Measurements from ENCODE around the gene GRAMD2B.
"Not testable (repeated sequence)": the region's sequence is repeated elsewhere in the genome, so short reads cannot be mapped to it uniquely, and the experiment has no call there.

Gene GRAMD2B

DNA sequence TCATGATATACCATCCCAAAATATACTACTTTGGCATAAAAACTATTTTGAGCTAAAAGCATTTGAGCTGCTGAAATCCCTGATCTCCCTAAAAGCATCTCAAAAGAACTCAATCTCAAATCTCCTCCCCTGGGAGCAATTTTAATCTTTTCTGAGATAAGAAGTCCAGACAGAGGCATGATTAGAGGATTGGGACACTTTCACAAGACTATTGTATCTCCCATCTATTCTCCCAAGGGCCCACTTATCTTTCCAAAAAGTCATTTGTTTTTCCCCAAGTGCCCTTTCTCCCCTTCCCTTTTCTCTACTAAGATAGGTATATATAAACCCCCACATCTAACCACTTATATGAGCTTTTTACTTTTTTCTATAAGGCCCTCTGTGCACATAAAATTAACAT, 92.1 kb downstream of the GRAMD2B start:
- no peak for DNase-seq

DNA sequence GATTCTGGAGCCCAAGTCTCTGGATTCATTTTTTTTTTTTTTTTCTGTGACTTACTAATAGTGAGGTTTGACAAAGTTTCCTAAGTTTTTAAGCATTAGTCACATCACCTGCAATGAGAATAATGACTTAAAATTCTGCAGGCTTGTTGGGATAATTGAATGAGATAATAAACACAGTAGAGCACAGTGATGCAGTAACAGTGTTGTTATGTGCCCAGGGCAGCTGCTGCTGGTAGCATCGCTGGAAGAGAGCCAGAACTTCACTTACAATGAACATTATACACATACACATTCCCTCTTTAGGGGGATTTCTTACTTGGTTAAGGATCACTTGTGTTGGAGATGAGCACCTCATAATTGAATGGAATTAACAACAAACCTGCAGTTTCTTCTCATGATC, 92.9 kb downstream of the GRAMD2B start:
- no peak for DNase-seq

DNA sequence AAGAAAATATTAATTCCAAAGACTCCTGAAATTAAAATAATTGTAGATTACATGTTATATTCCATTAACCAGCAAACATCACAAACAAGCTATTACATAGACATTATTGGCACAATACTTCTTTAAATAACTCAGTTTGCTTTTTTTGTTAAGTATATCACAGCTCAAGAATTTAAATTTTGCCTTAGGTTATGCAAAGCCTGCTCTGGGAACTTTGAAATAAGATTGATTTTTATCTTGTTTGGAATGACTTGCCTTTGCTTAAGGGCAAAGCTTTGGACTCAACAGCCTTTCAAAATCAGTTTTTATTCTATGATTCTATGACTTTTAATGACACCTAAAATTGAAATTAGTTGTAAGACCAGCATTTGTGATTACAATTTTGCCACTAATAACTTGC, 93.6 kb downstream of the GRAMD2B start:
- DNase-seq = no peak

DNA sequence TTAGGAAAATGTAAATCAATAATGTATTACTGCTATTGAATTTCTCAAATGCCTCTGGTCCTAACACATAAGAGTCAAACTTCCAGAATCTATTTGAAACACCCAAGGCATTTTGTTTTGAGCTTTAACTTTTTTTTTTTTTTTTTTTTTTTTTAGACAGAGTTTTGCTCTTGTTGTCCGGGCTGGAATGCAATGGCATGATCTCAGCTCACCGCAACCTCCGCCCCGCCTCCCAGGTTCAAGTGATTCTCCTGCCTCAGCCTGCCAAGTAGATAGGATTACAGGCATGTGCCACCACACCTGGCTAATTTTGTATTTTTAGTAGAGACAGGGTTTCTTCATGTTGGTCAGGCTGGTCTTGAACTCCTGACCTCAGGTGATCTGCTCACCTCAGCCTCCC, 96.0 kb downstream of the GRAMD2B start:
- not testable (repeated sequence) for DNase-seq

DNA sequence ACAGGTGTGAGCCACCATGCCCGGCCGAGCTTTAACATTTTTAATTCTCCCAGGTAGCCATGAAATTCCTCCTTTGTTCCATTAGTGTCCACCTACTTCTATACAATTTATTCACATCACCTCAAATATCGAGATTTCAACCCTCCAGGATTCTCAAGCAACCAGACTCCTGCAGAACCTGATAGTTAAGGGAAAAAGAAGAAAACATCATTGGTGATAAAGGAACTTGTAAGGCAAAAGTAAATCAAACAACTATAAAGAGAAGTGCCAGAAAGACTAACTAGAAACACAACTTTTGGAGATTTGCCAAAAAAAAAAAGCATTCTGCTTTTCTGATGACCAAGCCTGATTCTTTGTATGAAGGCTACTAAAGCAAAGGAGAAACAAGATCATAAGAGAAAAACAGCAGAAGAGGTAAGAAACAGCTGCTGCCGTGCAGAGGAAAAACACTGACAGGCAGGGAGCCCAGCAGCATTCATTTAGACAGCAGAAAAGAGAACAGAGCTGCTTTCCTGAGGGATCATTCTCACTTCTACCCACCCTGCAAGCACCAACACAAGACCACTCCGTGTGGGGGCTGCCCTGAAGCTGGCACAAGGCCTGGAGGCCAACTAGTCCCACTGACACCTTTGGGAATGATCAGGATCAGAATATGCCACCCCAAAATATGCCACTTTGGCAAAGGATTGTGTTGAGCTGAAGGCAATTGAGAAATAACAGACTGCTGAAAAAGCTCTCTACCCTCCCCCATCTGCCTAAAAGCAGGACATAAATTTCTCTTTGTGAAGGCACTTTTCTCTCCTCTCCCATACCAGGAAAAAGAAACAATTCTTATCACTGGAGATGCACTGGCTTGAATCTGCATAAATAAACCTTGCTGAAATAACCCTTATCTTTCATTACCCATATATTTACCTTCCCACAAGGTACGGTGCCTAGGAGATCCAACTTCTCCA, 96.7 kb downstream of the GRAMD2B start:
- DNase-seq = no peak

DNA sequence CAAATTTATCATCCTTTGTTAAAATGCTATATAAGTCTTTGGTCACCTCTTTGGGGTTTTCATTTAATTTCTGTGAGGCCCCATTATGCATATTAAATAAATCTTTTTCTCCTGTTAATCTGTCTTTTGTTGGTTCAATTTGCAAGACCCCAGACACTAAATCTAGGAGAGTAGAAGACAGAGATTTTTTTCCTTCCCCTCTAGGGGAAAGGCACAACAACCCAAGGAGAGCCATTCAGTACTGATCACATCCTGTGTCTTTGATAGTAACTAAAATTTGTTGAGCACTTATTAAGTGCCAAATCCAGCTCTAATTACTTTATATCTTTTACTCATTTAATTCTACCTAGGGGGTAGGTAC, 97.4 kb downstream of the GRAMD2B start:
- no peak for DNase-seq

DNA sequence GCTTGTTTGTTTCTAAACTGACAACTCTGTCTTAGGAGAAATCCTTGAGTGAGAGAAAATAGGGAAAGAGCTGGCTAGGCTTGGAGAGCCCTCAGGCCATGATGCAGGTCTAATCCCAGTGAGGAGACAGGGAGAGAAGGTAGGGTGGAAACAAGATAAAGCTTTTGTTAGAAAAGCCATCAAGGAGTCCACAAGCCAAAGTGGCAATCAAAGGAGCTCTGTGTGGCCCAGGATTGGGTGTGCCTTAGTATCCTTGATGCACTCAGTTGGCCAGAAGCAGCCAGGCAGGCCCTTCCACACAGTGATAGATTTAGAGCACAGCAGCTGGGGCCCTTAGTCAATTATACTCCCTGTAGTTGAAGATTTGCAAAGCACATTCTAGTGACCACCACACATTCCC, 97.9 kb downstream of the GRAMD2B start:
- no peak for DNase-seq

DNA sequence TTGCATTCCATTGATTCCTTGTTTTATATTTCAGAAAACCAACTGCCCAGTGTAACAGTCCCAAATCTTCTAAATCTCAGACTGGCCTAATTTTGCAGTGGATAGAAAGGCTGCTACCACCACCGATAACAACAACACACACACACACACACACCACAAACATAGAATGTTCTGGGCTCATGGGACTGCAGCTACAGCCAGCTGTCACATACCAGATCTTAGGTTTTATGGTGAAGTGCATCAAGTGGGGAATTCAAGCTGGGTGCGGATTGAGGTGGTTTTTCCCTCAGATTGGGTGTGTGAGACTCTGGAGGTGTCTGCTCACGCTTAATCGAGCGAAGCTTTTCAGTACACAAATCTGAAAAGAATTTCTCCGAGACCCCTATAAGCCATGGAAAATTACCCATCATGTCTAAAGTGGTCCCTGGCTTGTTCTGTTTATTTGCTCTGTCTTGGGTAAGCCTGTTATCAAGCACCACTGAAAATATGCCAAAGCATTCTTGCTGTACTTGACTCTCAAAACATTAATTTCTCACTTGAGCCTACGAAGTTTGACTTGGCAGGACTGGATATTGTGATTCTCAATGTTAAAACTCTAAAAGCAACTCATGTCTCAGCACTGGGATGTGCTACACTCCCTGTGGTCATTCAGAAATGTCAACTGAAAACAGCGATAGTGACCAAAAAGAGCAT, 100.8 kb downstream of the GRAMD2B start:
- DNase-seq = no peak

DNA sequence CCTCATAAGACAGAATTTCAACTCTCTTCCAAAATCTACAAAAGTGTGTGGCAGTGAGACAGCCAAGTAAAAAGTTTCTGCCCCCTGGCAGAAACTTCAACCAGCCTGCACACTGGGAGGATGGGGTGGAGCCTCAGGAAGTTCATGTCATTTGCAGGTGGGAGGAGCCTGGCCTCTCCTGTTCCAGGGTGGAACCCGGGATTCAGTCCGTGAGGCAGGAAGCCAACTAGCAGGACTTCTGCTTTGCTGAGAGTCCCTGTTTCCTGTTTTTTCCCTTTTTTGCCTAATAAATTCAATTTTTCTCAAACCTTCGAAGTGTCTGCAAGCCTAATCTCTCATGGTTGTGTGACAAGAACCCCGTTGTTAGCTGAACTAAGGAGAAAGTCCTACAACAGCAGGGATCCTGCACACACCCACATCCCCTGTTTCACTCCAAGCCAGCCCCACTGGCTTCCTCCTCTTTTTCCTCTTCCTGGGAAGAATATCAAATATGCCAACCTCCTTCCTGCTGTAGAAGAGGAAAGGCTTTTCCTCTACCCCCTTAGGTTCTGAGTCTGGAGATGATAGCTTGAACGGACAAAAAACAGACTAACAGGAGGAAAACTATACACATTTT, 102.5 kb downstream of the GRAMD2B start:
- no peak for DNase-seq

DNA sequence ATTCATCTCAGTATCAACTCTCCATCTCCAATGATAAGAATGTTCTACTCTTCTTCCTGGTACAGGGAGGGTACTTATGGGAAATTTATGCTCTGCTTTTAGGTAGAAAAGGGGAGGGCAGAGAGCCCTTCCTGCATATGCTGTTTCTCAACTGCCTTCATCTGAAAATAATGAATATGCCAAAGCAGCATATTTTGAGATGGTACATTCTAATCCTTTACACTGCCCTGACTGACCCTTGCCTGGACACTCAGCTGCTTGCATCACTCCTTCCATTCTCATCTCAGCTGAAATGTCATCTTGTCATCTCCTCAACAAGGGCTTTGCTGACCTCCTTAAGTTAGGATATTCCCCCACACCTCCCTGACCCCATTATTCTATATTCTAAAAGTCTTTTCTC, 103.3 kb downstream of the GRAMD2B start:
- no peak for DNase-seq

DNA sequence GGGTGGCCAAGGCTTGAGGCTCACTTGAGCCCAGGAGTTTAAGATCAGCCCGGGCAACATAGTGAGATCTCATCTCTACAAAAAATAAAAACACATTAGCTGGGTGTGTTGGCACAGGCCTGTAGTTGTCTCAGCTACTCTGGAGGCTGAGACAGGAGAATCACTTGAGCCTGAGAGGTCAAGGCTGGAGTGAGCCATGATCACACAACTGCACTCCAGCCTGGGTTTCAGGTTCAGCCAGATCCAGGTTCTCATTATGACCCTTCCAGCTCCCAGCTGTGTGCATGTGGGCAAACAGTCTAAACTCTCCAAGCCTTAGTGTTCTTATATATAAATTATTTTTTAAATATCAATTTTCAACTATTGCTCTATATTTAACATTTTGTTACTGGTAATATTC, 103.9 kb downstream of the GRAMD2B start:
- no peak for DNase-seq

DNA sequence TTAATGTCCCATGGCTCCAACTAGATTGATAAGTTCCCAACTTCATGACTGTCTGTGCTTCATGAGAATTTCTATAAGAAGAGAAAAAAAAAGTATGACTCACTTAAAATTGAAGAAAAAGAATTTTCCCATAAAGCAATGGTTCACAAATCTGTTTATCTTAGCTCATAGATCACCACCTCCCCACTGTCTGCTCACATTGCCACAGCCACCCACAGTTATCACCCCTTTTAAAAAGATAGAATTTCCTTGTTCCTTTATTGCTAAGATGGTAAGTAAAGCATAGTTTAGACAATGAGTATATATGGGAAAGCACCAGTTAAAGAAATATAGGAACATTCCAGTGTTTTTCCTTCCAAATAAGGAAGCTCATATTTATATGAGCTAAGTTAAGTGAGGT, 104.7 kb downstream of the GRAMD2B start:
- no peak for DNase-seq

DNA sequence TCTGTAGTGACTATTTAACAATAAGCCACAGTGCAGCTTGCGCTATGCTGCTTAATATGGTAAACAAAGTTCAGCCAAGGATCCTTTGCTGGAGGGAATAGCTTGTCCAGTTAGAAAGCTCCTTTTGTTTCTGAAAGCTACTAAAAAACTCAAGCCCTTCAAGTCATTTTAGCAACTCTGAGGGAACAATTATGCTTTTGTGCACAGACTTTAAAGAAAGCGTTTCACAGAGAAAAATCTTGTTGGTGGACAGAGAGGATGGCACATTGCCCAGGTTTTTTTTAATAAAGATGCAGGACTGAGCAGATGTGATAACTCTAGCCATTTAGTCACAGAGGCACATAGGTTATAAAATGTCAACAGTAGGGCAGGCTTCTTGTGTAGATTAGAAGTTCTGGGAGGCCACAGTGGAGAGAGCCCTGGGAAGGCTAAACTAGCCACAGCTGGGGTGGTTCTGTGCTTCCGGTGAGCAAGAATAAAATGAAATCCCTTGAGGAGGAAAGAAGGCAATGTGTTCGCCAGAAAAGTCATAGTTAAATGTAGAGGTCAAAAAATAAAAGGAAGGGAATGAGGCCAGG, 108.4 kb downstream of the GRAMD2B start:
- DNase-seq = no peak

DNA sequence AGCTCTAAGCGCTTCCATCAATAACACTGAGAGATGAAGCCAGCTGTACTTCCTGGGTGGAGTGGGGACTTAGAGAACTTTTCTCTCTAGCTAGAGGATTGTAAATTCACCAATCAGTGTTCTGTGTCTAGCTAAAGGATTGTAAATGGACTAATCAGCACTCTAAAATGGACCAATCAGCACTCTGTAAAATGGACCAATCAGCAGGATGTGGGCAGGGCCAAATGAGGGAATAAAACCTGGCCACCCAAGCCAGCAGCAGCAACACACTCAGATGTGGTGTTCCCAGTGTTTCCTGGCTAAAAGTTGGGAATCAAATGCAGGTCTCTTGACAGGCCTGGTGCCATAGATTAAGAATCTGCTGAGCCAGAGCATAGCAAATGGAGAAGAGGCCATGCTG, 111.3 kb downstream of the GRAMD2B start:
- no peak for DNase-seq

DNA sequence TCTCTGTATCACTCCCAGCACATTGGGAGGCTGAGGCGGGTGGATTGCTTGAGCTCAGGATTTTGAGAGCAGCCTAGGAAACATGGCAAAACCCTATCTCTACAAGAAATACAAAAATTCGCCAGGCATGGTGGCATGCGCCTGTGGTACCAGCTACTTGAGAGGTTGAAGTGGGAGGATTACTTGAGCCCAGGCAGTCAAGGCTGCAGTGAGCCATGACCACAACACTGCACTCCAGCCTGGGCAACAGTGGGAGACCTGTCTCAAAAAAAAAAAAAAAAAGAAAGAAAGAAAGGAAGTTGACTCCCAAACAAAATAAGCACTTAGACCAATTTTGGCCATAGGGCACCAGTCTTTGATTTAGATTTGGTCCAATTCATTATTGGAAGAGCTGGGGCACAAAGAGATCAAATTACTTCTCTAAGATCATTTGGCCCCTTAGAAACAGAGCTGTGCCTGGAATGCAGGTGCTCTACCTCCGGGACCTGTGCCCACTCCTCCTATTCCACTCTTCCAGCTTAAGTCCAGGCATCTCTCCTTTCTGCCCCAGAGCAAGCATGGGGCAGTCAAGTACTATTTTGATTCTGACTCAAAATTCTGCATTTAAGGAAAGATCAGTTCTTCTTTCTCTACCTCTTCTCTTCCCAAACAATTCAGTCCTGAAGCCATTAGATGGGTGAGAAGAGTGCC, 112.8 kb downstream of the GRAMD2B start:
- DNase-seq = no peak

DNA sequence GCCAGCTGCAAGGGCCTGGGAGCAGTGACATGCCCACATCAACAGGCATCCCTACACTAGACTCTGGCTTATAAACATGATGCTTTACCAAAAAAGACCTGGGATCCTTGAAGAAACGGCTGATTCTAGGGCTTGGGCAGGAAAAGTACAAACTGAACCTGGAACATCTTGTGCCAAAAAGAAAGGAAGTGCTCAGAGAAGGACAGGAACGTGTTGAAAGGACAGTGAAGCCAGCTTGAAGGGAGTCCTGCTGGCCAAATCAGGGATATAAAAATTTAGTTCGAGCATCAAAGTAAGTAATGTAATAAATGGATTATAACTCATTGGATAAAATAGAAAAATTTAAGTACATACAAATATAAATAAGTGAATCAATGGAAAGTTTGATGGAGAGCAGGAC, 113.7 kb downstream of the GRAMD2B start:
- no peak for DNase-seq

DNA sequence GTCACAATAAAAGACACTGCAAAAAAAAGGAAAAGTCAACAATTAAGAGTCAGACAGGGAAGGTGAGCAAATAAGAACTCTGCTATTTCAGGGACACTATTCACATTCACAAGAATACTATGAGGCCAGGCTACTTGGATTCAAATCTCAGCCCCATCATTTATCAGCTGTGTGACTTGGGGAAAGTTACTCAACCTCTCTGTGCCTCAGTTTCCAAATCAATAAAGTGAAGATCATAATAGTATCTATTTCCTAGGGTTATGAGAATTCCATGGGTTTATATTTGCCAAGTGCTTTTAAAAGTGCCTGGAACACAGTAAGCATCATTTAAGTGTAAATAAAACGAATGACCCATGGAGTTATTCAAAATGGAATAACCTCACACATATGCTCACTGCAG, 115.4 kb downstream of the GRAMD2B start:
- DNase-seq = no peak

DNA sequence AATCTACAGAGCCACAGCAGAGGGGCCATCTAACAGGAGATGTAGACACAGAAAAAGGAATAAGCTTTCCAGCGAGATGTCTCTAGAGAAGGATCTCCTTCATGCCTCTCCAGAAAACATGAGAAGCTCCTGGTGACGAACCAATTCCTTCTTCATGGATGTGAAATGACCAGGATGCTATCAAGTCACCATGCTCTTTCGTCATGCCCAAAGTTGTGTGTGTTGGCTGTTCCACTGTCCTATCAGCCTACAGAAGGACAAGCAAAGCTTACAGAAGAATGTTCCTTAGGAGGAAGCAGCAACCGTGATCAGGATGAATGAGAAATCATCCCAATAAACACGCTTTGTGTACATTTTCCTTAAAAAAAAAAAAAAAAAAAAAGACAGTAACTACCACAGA, 117.4 kb downstream of the GRAMD2B start:
- no peak for DNase-seq

DNA sequence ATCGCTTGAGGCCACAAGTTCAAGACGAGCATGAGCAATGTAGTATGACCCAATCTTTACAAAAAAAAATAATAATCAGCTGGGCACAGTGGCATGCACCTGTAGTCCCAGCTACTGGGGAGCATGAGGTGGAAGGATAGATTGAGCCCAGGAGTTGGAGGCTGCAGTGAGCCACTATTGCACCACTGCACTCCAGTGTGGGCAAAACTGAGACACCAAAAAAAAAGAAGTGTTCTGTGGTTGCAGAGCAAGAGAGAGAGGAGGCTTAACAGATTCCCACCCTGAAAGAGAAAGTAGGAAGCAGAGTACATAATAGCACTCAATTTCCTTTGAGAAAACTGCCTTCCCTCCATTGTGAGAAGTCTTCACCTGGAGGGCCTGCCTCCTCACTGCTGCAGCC, 119.2 kb downstream of the GRAMD2B start:
- no peak for DNase-seq

DNA sequence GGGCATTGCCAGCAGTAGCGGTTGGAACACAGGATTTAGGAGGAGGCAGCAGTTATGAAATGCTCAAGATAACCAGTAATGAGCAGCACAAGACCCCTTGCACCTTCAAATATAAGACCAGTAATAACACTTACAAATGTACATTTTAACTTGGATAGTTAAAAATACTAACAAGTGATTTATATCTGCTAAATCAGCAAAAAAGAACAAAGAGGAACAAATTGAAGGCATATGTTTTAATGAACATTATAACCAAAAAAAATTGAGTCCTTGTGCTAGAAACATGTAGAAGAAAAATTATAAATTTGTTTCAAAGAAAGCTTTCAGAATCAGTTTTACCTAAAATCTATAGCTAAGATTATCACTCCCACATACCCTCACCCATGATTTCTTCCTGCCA, 119.8 kb downstream of the GRAMD2B start:
- DNase-seq = no peak

DNA sequence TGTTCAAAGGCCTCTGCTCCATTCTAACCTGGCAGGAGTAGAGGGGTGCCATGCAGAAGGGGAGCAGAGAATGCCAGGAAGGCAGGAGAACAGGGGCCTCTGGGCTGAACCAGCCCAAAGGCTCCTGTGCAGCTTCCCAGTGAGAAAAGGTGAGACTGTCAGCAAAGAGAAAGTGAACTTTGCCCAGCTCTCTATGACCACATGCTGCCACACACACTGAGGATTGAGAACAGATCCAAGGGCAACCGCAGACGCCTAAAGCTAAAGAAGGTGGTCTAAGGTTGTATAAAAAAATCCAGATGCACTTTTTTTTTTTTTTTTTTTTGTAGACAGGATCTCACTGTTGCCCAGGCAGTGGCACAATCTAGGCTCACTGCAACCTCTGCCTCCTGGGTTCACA, 120.5 kb downstream of the GRAMD2B start:
- DNase-seq = no peak

All from T-helper 2 cell (primary cell).